ENCODE results near the gene FBF1. TPM values are rescaled to one million over a fixed set of nuclear protein-coding genes. Genes with fewer than 3 reads are reported as not detected.
A peak's percentile ranks its signal among the peaks of the same experiment; 100 is the strongest.

The FBF1 gene
- total RNA-seq, 2 donors from 2014 or later = 3.8 to 6.3 TPM

DNA sequence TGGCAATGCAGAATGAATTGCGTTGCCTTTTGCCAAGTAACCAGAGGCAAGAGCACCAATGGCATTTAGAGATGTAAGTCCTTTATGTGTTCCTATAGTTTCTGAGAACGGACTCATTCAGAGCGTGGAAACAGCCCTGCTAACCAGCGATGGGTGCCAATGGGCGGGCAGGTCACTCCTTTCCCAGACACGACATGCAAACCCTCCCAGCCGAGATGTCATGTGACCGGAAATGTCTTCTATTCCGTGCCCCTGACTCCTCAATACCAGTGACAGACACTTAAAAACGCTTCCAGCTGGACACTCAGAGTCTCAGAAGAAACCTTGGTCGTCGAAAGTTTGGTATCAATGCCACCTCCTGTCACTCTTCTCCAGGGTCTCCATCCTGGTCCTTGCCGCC is 3.2 kb downstream of the FBF1 start:
- no peak overlapping the region for H3K4me3 ChIP-seq
- no peaks in the 10 kb centered on the region for H3K27me3 ChIP-seq
- TF ChIP-seq, protein P1, sequence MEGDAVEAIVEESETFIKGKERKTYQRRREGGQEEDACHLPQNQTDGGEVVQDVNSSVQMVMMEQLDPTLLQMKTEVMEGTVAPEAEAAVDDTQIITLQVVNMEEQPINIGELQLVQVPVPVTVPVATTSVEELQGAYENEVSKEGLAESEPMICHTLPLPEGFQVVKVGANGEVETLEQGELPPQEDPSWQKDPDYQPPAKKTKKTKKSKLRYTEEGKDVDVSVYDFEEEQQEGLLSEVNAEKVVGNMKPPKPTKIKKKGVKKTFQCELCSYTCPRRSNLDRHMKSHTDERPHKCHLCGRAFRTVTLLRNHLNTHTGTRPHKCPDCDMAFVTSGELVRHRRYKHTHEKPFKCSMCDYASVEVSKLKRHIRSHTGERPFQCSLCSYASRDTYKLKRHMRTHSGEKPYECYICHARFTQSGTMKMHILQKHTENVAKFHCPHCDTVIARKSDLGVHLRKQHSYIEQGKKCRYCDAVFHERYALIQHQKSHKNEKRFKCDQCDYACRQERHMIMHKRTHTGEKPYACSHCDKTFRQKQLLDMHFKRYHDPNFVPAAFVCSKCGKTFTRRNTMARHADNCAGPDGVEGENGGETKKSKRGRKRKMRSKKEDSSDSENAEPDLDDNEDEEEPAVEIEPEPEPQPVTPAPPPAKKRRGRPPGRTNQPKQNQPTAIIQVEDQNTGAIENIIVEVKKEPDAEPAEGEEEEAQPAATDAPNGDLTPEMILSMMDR (IDR thresholded peaks at IDR 0.05) = no peak
- no peak for DNase-seq (ENCODE audit: low spot score)
- H3K4me1 ChIP-seq = peaks cover 0 to 15% of the 10 kb centered on the region in 2 donors
- H3K36me3 ChIP-seq = no peaks in the 10 kb centered on the region
- no peaks in the 10 kb centered on the region for H3K9me3 ChIP-seq
- no peak overlapping the region for H3K27ac ChIP-seq

DNA sequence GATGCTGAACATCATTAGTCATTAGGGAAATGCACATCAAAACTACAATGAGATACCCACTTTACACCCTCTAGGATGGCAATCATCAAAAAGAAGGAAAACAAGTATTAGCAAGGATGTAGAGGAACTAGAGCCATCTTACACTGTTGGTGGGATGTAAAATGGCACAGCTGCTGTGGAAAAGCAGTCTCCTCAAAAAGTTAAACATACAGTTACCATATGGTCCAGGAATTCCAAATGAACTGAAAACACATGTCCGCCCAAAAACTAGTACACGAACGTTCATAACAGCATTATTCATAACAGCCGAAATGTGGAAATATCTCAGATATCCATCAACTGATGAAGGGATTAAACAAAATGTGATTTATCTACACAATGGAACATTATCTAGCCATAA is 7.0 kb downstream of the FBF1 start:
- TF ChIP-seq, protein P1 (IDR thresholded peaks at IDR 0.05) = no peak
- DNase-seq (ENCODE audit: low spot score) = no peak
- no peaks in the 10 kb centered on the region for H3K4me1 ChIP-seq
- H3K9me3 ChIP-seq = no peaks in the 10 kb centered on the region
- H3K27me3 ChIP-seq = no peaks in the 10 kb centered on the region
- no peak overlapping the region for H3K4me3 ChIP-seq
- no peaks in the 10 kb centered on the region for H3K36me3 ChIP-seq
- H3K27ac ChIP-seq = no peak overlapping the region

DNA sequence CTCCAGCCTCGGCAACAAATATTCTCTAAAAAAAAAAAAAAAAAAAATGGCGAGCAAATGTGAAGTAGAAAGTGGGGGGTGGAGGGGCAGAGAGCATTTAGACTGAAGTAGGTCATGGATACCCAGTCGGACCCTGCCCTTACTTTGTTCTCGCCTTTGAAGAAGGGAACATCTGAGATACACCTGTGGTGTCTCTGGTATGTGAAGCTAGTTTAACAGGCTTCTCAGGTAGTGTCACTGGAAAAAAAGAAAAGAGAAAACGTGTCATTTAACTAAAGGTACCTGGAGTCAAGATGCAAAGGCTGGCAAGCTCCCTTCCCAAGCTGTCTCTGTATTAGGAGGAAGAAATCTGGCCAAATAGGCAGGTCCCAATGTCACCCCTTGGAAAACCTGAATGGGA is 8.0 kb downstream of the FBF1 start:
- DNase-seq (ENCODE audit: low spot score) = no peak
- H3K9me3 ChIP-seq = no peaks in the 10 kb centered on the region
- H3K36me3 ChIP-seq = no peaks in the 10 kb centered on the region
- no peak overlapping the region for H3K27ac ChIP-seq
- no peaks in the 10 kb centered on the region for H3K4me1 ChIP-seq
- H3K4me3 ChIP-seq = no peak overlapping the region
- TF ChIP-seq, protein P1 (IDR thresholded peaks at IDR 0.05) = no peak
- no peaks in the 10 kb centered on the region for H3K27me3 ChIP-seq

DNA sequence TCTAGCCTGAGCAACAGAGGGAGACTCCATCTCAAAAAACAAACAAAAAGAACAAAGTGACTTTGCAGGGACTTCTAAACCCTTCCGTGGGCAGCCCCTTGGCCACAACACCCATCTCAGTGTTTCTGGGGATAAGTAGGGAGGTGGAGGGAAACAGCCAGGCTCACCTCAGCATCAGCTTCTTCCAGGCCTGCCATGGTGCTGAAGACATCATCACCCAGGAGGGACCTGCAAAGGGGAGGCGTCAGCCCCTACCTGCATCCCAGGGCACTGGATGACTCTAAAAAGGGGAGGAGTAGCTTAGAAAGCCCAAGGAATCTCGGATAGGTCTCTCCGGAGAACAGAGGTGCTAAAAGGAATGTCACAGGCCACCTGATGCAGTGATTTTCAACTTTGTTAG is 9.8 kb downstream of the FBF1 start:
- no peaks in the 10 kb centered on the region for H3K4me1 ChIP-seq
- H3K4me3 ChIP-seq = no peak overlapping the region
- TF ChIP-seq, protein P1 (IDR thresholded peaks at IDR 0.05) = no peak
- H3K27me3 ChIP-seq = no peaks in the 10 kb centered on the region
- no peaks in the 10 kb centered on the region for H3K9me3 ChIP-seq
- no peak overlapping the region for H3K27ac ChIP-seq
- no peaks in the 10 kb centered on the region for H3K36me3 ChIP-seq
- DNase-seq (ENCODE audit: low spot score) = no peak

DNA sequence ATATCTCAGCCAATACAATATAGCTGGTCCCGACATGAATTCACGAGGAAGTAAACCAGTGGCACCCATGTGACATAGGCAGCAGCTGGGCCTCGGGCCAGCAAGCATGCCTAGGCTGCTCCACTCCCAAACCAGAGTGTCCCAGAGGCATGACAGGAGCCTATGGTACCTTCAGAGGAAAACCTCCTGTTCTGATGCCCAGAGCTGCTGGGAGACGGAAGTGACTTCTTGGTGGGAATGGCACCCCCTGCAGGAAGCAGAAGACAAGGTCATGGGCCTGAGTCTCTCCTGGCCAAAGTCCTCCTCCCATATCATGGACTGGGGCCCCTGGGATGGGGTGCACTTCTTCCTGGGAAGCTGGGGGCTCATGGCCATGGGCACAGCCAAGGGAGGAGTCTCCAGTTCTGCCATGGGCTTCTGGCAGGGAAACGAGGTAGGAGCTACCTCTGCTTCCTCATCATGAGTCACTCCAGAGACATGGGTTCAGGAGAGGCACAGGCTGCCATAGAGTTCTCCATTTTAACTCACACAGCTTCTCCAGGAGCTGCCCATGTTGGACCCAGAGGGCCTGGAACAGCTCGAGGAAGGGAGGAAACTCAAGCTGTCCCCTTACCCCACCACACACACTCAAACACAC is 13.4 kb downstream of the FBF1 start:
- H3K9me3 ChIP-seq = no peaks in the 10 kb centered on the region
- TF ChIP-seq, protein P1 (IDR thresholded peaks at IDR 0.05) = peak; percentile 10 to 36
- no peak overlapping the region for H3K27ac ChIP-seq
- no peak overlapping the region for H3K4me3 ChIP-seq
- DNase-seq (ENCODE audit: low spot score) = no peak
- H3K27me3 ChIP-seq = no peaks in the 10 kb centered on the region
- no peaks in the 10 kb centered on the region for H3K36me3 ChIP-seq
- peaks cover 0 to 10% of the 10 kb centered on the region in 2 donors for H3K4me1 ChIP-seq

DNA sequence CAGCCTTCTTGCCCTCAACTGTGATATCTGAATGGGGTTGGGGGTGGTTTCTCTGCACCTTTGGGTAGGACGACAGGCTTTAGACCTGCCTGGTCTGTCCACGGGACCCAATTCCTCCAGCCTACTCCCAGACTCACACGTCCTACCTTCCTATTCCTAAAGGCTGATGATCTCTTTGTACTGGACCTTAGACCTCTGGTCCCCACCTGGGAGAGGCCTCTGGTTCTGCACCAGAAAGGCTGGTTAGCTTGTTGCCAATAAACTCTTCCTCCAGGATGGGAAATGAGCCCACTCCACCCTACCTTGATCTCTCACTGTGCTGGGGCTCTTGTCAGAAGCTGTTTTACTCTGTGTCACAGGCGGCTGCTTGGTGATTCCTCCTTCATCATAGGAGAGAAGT is 14.4 kb downstream of the FBF1 start:
- Histone ChIP-seq H3K9me3 (no peaks in the 10 kb centered on the region), H3K27ac (no peak overlapping the region), H3K27me3 (no peaks in the 10 kb centered on the region), H3K4me3 (no peak overlapping the region), H3K4me1 (peaks cover 0 to 14% of the 10 kb centered on the region in 2 donors), H3K36me3 (no peaks in the 10 kb centered on the region)
- TF ChIP-seq, protein P1 (IDR thresholded peaks at IDR 0.05) = no peak
- no peak for DNase-seq (ENCODE audit: low spot score)

Data from right atrium auricular region (tissue), 2 donors.